Osteoblast (primary cell): ENCODE data around the gene RFX1. TPM values are rescaled to one million over a fixed set of nuclear protein-coding genes. Genes with fewer than 3 reads are reported as not detected.

Experiments
- DNase-seq: peaks from one replicate; pipeline ENCODE4 v3.0.0; 2011; ENCODE audit warnings: low spot score, mixed read lengths; ENCODE audit not compliant: insufficient read length; ENCODE audit errors: missing footprints
- H2AFZ ChIP-seq: 2 replicates; pipeline ENCODE4 v1.6.0; 2011; ENCODE audit warnings: mild to moderate bottlenecking, low read length
- H3K27ac ChIP-seq: 2 replicates; pipeline ENCODE4 v1.5.1; 2011; ENCODE audit warnings: mild to moderate bottlenecking, low read depth, low read length, moderate library complexity
- H3K27me3 ChIP-seq: 2 replicates; pipeline ENCODE4 v1.6.0; 2012; ENCODE audit warnings: mild to moderate bottlenecking, control low read depth, inconsistent platforms, low read length, moderate library complexity; ENCODE audit not compliant: insufficient read depth
- H3K36me3 ChIP-seq: 2 replicates; pipeline ENCODE4 v1.5.1; 2011; ENCODE audit warnings: mild to moderate bottlenecking, low read length, control low read depth, moderate library complexity; ENCODE audit not compliant: insufficient read depth
- H3K4me1 ChIP-seq: 2 replicates; pipeline ENCODE4 v1.5.1; 2011; ENCODE audit warnings: mild to moderate bottlenecking, low read length, control low read depth, moderate library complexity; ENCODE audit not compliant: insufficient read depth
- H3K4me2 ChIP-seq: 2 replicates; pipeline ENCODE4 v1.6.0; 2011; ENCODE audit warnings: mild to moderate bottlenecking, low read length; ENCODE audit not compliant: insufficient read depth
- H3K4me3 ChIP-seq: fragments of 200-600 bp; sonication (generic); 3 replicates; pipeline ENCODE4 v1.5.1; 2012; ENCODE audit warnings: mild to moderate bottlenecking, low read length, inconsistent platforms; ENCODE audit not compliant: insufficient read depth
- H3K79me2 ChIP-seq: 2 replicates; pipeline ENCODE4 v1.6.0; 2012; ENCODE audit warnings: mild to moderate bottlenecking, low read length, control low read depth, inconsistent platforms; ENCODE audit not compliant: insufficient read depth
- H3K9me3 ChIP-seq: 2 replicates; pipeline ENCODE4 v1.5.1; 2011; ENCODE audit warnings: low read depth, low read length, control low read depth
- H4K20me1 ChIP-seq: 2 replicates; pipeline ENCODE4 v1.6.0; 2012; ENCODE audit warnings: mild to moderate bottlenecking, low read length, control low read depth; ENCODE audit not compliant: insufficient read depth
- total RNA-seq: library from RNA; depleted of rRNA; stranded (reverse); fragments of >200 nt; gene quantifications from 2 replicates; pipeline ENCODE4 v1.2.3, GENCODE V29; 2012
- TF ChIP-seq, protein P1 (sequence below): IDR thresholded peaks from 2 replicates; pipeline ENCODE4 v1.5.1; 2011; ENCODE audit warnings: mild to moderate bottlenecking, low read depth, low read length, moderate library complexity; ENCODE audit errors: extremely low read depth

RFX1 gene
- total RNA-seq, 1 donor: 2.5 TPM

- Histone ChIP-seq H3K79me2 (peaks cover 46% of the 10 kb centered on the region), H3K36me3 (peaks cover under 1% of the 10 kb centered on the region), H3K4me1 (peaks cover 7% of the 10 kb centered on the region), H3K4me3 (no peak overlapping the region), H3K4me2 (no peak overlapping the region), H4K20me1 (peaks cover 11% of the 10 kb centered on the region), H3K27ac (no peak overlapping the region), H3K9me3 (peaks cover 2% of the 10 kb centered on the region), H2AFZ (no peak overlapping the region), H3K27me3 (no peaks in the 10 kb centered on the region)
- DNase-seq: peak; percentile 82
- TF ChIP-seq, protein P1, sequence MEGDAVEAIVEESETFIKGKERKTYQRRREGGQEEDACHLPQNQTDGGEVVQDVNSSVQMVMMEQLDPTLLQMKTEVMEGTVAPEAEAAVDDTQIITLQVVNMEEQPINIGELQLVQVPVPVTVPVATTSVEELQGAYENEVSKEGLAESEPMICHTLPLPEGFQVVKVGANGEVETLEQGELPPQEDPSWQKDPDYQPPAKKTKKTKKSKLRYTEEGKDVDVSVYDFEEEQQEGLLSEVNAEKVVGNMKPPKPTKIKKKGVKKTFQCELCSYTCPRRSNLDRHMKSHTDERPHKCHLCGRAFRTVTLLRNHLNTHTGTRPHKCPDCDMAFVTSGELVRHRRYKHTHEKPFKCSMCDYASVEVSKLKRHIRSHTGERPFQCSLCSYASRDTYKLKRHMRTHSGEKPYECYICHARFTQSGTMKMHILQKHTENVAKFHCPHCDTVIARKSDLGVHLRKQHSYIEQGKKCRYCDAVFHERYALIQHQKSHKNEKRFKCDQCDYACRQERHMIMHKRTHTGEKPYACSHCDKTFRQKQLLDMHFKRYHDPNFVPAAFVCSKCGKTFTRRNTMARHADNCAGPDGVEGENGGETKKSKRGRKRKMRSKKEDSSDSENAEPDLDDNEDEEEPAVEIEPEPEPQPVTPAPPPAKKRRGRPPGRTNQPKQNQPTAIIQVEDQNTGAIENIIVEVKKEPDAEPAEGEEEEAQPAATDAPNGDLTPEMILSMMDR: no peak
Measured at GRCh38 chr19:13997631-13997962, 8.5 kb downstream of the RFX1 start.

DNA sequence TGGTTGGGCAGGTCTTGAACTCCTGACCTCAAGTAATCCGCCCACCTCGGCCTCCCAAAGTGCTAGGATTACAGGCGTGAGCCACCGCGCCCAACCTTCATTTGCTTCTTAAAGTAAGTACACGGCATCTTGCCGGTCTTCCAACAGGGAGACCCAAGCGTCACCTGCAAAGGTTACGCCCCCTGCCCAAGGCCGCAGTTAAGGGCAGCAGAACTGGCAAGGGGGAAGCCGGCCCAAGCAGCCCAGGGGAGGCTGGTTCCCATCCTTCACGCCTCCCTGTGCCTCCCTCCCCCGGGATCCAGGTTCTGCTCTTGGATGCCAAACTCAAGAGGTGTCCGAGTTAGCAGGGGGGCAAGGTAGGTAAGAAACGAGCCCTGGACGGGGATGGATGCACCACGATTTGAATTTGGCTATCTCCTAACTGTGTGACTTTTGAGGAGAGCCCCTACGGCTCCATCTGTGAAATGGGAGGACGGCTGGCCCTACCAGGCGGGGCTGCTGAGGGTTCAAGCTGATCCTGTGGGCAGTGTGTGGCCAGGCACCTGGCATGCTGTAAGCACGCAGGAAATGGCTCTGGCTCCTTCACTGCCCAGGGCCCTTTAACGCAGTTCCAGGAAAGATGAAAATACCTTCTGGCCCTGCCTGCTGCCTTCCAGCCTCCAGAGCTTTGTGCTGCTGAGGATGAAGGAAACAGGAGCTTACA lies 9.0 kb downstream of the RFX1 start:
- H3K27ac ChIP-seq: no peak overlapping the region
- H3K27me3 ChIP-seq: no peaks in the 10 kb centered on the region
- peaks cover 43% of the 10 kb centered on the region for H3K79me2 ChIP-seq
- H2AFZ ChIP-seq: no peak overlapping the region
- peaks cover 11% of the 10 kb centered on the region for H4K20me1 ChIP-seq
- peaks cover 2% of the 10 kb centered on the region for H3K9me3 ChIP-seq
- H3K4me3 ChIP-seq: no peak overlapping the region
- H3K4me2 ChIP-seq: no peak overlapping the region
- H3K36me3 ChIP-seq: peaks cover 5% of the 10 kb centered on the region
- peaks cover 7% of the 10 kb centered on the region for H3K4me1 ChIP-seq
- TF ChIP-seq, protein P1: no peak
- peak; percentile 53 for DNase-seq

- H2AFZ ChIP-seq: no peak overlapping the region
- DNase-seq: peak; percentile 70
- H3K79me2 ChIP-seq: peaks cover 37% of the 10 kb centered on the region
- peaks cover 2% of the 10 kb centered on the region for H3K9me3 ChIP-seq
- no peak overlapping the region for H3K4me3 ChIP-seq
- H4K20me1 ChIP-seq: peaks cover 11% of the 10 kb centered on the region
- peaks cover 5% of the 10 kb centered on the region for H3K36me3 ChIP-seq
- TF ChIP-seq, protein P1: no peak
- no peak overlapping the region for H3K27ac ChIP-seq
- peaks cover 7% of the 10 kb centered on the region for H3K4me1 ChIP-seq
- H3K27me3 ChIP-seq: no peaks in the 10 kb centered on the region
- no peak overlapping the region for H3K4me2 ChIP-seq
Measured at GRCh38 chr19:13995878-13996765, 10.0 kb downstream of the RFX1 start.

DNA sequence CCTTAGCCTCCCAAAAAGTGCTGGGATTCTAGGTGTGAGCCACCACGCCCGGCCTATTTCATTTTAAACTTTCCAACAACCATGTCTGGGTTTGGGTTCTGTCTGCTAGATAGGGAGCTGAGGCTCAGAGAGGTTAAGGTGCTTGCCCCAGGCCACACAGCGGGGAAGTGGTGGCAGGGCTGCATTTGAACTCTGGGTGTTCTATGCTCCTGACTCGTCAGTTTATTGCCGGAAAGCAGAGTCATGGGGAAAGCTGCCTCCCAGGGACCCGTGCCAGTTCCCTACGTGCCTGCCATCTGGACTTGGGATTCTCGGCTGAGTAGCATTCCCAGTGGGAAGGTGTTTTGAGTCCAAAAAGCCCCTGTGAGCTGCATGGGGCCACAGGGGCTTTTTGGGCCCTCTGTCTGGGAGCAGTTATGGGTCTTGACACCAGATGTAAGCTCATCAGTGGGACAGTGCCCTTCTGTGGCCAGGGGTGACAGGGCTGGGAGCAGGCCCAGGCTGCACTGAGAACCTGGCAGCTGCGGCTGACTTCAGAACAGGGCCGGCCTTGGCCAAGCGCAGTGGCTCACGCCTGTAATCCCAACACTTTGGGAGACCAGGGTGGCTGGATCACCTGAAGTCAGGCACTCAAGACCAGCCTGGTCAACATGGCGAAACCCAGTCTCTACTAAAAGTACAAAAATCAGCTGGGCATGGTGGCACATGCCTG lies 10.9 kb downstream of the RFX1 start:
- peaks cover 5% of the 10 kb centered on the region for H3K36me3 ChIP-seq
- H4K20me1 ChIP-seq: peaks cover 11% of the 10 kb centered on the region
- peak overlapping the region; percentile 17 for H3K27ac ChIP-seq
- TF ChIP-seq, protein P1: no peak
- no peak overlapping the region for H3K4me3 ChIP-seq
- peaks cover 2% of the 10 kb centered on the region for H3K9me3 ChIP-seq
- peaks cover 7% of the 10 kb centered on the region for H3K4me1 ChIP-seq
- no peaks in the 10 kb centered on the region for H3K27me3 ChIP-seq
- peak; percentile 96 for DNase-seq
- no peak overlapping the region for H2AFZ ChIP-seq
- H3K4me2 ChIP-seq: no peak overlapping the region
- peaks cover 28% of the 10 kb centered on the region for H3K79me2 ChIP-seq
